GM06990 (cell line): ENCODE measurements around the gene GALNT18.

Experiments used
- DNase-seq: peaks from one replicate; pipeline ENCODE4 v3.0.0-alpha.2; 2011; ENCODE audit not compliant: insufficient read length; ENCODE audit errors: extremely low read depth
- H3K27me3 ChIP-seq: replicated peaks from 2 replicates; pipeline ENCODE4 v1.6.0; 2011; ENCODE audit warnings: low read length; ENCODE audit not compliant: control insufficient read depth, insufficient read depth
- H3K36me3 ChIP-seq: 2 replicates; pipeline ENCODE4 v1.5.1; 2011; ENCODE audit warnings: low read length; ENCODE audit not compliant: control insufficient read depth, insufficient read depth
- H3K4me3 ChIP-seq: replicated peaks from 2 replicates; pipeline ENCODE4 v1.5.1; 2011; ENCODE audit warnings: low read depth, mild to moderate bottlenecking, control low read depth, low read length
- CTCF ChIP-seq: IDR thresholded peaks from 2 replicates; pipeline ENCODE4 v1.5.1; 2011; ENCODE audit warnings: low read length, control low read depth, mild to moderate bottlenecking, inconsistent platforms; ENCODE audit not compliant: insufficient read depth, poor library complexity, severe bottlenecking

GALNT18 gene

DNA sequence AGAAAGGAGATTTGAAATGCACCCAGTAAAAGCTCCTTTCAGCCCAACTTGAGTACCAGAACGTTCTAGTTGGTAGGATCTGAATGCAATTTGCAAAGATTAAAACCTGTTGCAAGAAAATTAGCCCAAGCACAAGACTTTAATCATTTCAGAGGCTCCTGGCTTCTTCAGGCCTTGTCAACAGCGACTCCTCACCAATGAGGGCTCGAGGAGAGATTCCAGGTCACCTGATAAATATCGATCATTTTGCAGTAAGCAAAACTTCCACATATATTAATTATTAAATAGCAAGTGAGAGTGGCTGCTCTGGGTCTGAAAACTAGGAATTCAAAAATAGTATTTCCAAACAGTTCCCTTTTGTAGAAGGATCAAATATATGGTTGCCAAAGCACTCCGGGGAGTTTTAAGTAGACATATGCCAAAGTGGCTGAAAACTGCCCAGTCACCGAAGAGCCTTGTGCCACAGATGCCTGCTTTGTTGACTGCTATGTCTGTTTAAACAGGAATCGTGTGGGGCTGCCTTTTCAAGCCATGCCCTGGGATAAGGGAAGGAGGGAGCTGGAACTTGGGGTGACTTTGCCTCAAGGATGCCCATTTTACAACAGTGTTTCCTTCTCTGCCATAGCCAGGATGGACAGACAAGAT is 332.7 kb downstream of the GALNT18 start:
- Histone ChIP-seq H3K4me3 (no peak overlapping the region), H3K36me3 (no peaks in the 10 kb centered on the region), H3K27me3 (no peaks in the 10 kb centered on the region)
- TF ChIP-seq CTCF, result no peak
- DNase-seq, result no peak

- H3K36me3 ChIP-seq, result no peaks in the 10 kb centered on the region
- no peaks in the 10 kb centered on the region for H3K27me3 ChIP-seq
- no peak for TF ChIP-seq CTCF
- no peak for DNase-seq
- no peak overlapping the region for H3K4me3 ChIP-seq
Observed at GRCh38 chr11:11284481-11284880, 337.3 kb downstream of the GALNT18 start.

DNA sequence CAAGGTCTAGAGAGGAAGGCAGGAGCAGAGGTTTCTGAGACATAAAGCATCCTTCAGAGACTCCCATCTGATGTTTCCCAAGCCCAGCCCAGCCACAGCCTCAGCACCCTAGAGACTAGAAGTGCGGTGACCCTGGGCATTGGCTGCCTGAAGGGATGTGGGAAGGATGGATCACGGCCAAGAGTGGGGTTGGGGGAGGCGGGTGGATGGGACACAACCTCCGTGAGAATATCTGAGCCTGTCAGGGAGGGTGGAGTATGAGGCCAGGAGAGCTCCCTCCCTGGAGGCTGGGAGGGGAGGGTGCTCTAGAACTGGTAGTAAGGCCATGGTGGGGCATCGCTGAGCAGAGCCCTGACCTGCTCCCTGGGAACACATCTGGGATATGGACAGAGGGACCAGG is 340.2 kb downstream of the GALNT18 start:
- H3K27me3 ChIP-seq, result no peaks in the 10 kb centered on the region
- no peak for TF ChIP-seq CTCF
- no peak for DNase-seq
- H3K4me3 ChIP-seq, result no peak overlapping the region
- H3K36me3 ChIP-seq, result no peaks in the 10 kb centered on the region

DNA sequence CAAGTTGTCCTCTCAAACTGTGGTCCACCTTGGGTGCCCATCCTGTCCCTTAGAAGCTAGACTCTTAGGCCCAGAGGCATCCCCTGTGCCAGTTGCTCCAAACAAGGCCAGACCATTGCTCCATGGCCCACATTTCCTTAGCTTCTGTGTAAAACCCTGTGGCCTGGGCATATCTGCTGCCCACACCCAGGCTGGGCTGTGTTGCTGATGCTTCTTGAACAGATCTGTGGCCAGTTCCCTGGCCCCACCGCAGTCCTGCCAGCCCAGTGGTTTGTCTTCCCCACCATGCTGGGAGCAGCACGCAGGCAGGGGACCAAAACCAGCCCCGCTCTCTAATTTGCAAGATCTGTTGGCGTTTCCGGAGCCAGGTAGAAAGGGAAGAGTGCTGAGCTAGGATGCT is 341.0 kb downstream of the GALNT18 start:
- H3K36me3 ChIP-seq, result no peaks in the 10 kb centered on the region
- H3K4me3 ChIP-seq, result no peak overlapping the region
- TF ChIP-seq CTCF, result no peak
- DNase-seq, result no peak
- no peaks in the 10 kb centered on the region for H3K27me3 ChIP-seq

DNA sequence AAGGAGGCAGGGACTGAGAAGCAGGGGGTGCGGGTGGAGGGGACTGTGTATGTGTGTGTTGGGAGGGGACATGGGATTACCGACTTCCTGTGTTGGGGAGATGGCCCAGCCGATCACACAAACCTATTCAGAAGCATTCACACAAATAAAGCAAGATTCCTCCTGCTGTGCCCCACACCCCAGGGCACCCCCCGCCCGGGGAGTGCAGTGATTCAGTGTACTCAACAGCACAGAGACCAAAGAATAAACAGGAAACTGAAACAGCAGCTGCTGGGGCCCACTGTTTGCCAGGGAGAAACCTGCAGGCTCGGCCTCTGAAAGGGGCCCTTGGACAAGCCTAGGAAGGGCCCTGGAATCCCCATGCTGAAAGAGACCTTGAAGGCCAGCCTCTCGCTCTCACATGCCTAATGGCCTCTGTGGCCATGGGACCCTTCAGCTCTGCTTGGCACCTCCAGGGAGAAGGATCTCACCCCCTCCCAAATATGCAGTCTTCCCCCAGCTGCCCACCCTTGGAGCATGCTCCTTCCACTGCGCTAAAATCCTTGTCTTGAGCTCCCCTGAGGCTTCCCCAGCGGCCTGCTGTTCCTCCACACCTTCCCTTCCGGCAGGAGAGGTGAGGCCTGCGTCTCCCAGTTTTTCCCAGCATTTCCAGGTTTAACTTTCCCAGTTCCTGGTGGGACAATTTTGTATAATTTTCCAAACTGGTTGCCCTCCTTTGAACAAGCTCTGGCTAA is 341.7 kb downstream of the GALNT18 start:
- Histone ChIP-seq H3K4me3 (no peak overlapping the region), H3K36me3 (no peaks in the 10 kb centered on the region), H3K27me3 (no peaks in the 10 kb centered on the region)
- no peak for DNase-seq
- no peak for TF ChIP-seq CTCF
